ENCODE results near the gene CACNG5. TPM values are rescaled to one million over a fixed set of nuclear protein-coding genes. Genes with fewer than 3 reads are reported as not detected.

Gene CACNG5
- total and polyA plus RNA-seq, 11 donors, result not detected

- no peak for ATAC-seq
- intact Hi-C loops (cut with DNase I), result no loop called here
- no peaks in the 10 kb centered on the region for H3K36me3 ChIP-seq
- H3K27me3 ChIP-seq, result peaks cover 0 to 3% (median 0%) of the 10 kb centered on the region in 9 donors
- no peaks in the 10 kb centered on the region for H3K9me3 ChIP-seq
- no peaks in the 10 kb centered on the region for H3K4me1 ChIP-seq
- TF ChIP-seq CTCF (IDR thresholded peaks at IDR 0.05) (no peak), POLR2A (IDR thresholded peaks at IDR 0.05) (no peak)
- DNase-seq, result no peak
- no peak overlapping the region for H3K27ac ChIP-seq
- 72 to 79% (median 75%) methylated on average over 6 of the region's 6 CpGs for WGBS, 4 donors
- no peak overlapping the region for H3K4me3 ChIP-seq
These were observed 58.5 kb downstream of the CACNG5 start for GRCh38 chr17:66893382-66893781.

- no peaks in the 10 kb centered on the region for H3K4me1 ChIP-seq
- TF ChIP-seq POLR2A (IDR thresholded peaks at IDR 0.05), result no peak
- TF ChIP-seq CTCF (IDR thresholded peaks at IDR 0.05), result no peak
- H3K27me3 ChIP-seq, result peaks cover 0 to 4% (median 0%) of the 10 kb centered on the region in 9 donors
- no peaks in the 10 kb centered on the region for H3K36me3 ChIP-seq
- no peaks in the 10 kb centered on the region for H3K9me3 ChIP-seq
- intact Hi-C loops (cut with DNase I), result no loop called here
- ATAC-seq (no peak), DNase-seq (no peak)
- H3K4me3 ChIP-seq, result no peak overlapping the region
- H3K27ac ChIP-seq, result no peak overlapping the region
- 79 to 83% (median 81%) methylated on average over 5 of the region's 5 CpGs for WGBS, 4 donors
These were observed 58.9 kb downstream of the CACNG5 start for GRCh38 chr17:66893863-66894262.

- Histone ChIP-seq H3K36me3 (no peaks in the 10 kb centered on the region), H3K4me1 (no peaks in the 10 kb centered on the region), H3K27ac (no peak overlapping the region), H3K9me3 (no peaks in the 10 kb centered on the region), H3K27me3 (peaks cover 0 to 15% (median 0%) of the 10 kb centered on the region in 9 donors), H3K4me3 (no peak overlapping the region)
- ATAC-seq (no peak), DNase-seq (no peak)
- intact Hi-C loops (cut with DNase I), result no loop called here
- TF ChIP-seq CTCF (IDR thresholded peaks at IDR 0.05) (no peak), POLR2A (IDR thresholded peaks at IDR 0.05) (no peak)
- whole genome bisulfite sequencing, 4 donors, result 63 to 70% (median 69%) methylated on average over 9 of the region's 9 CpGs
These were observed 62.2 kb downstream of the CACNG5 start for GRCh38 chr17:66897141-66897540.

- ATAC-seq (no peak), DNase-seq (no peak)
- 62 to 87% (median 83%) methylated on average over 3 to 10 of the region's 10 CpGs for WGBS, 4 donors
- peaks cover 0 to 15% (median 0%) of the 10 kb centered on the region in 9 donors for H3K27me3 ChIP-seq
- intact Hi-C loops (cut with DNase I), result no loop called here
- H3K9me3 ChIP-seq, result no peaks in the 10 kb centered on the region
- TF ChIP-seq POLR2A (IDR thresholded peaks at IDR 0.05) (no peak), CTCF (IDR thresholded peaks at IDR 0.05) (no peak)
- H3K36me3 ChIP-seq, result no peaks in the 10 kb centered on the region
- no peak overlapping the region for H3K4me3 ChIP-seq
- no peak overlapping the region for H3K27ac ChIP-seq
- H3K4me1 ChIP-seq, result no peaks in the 10 kb centered on the region
These were observed 63.6 kb downstream of the CACNG5 start for GRCh38 chr17:66898536-66898935.

Data from heart left ventricle (tissue), 16 donors.